GM12892 (cell line): Measurements from ENCODE around the gene GUCA1A.
"Not testable (repeated sequence)": the region's sequence is repeated elsewhere in the genome, so short reads cannot be mapped to it uniquely, and the experiment has no call there.

Source experiments
- DNase-seq: peaks from one replicate; pipeline ENCODE4 v3.0.0; 2011; ENCODE audit not compliant: insufficient read length
- FAIRE-seq: peaks from 2 replicates; lab custom pipeline; 2011; peaks lifted over from hg19 to GRCh38; lab: Jason Lieb, UNC
- POLR2A ChIP-seq: IDR thresholded peaks from 2 replicates; pipeline ENCODE4 v1.6.1; 2011; ENCODE audit warnings: low read depth, low read length, control low read depth
- POLR2AphosphoS5 ChIP-seq: IDR thresholded peaks from 2 replicates; pipeline ENCODE4 v1.6.1; 2011; ENCODE audit warnings: low read depth, low read length, control low read depth
- TAF1 ChIP-seq: IDR thresholded peaks from 2 replicates; pipeline ENCODE4 v1.6.1; 2011; ENCODE audit warnings: low read depth, mild to moderate bottlenecking, control low read depth, low read length, borderline replicate concordance

GUCA1A gene

GRCh38 chr6:42150254-42150653 is 22.9 kb upstream of the GUCA1A start:
- FAIRE-seq (no peak), DNase-seq (no peak)
- no peak for TF ChIP-seq POLR2A
- TF ChIP-seq TAF1: no peak
- no peak for TF ChIP-seq POLR2AphosphoS5

DNA sequence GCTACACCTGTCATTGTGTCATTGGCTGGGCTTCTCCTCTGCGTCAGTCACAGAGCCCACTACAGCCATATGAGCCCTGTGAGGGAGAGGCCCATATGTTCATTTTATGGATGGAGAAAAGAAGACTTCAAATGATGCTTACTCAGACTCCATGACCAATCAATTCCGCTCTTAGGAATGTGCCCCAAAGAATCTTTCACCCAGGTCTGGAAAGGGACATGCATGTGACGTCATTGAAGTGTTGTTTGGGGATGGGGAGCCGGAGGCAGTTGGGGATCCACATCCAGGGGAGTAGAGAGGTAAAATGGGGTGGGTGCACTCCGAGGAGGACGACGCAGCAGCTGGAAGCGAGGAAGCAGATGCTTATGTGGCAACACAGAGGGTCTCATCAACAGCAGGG is 21.1 kb upstream of the GUCA1A start:
- TF ChIP-seq TAF1 (no peak), POLR2A (no peak), POLR2AphosphoS5 (no peak)
- DNase-seq (no peak), FAIRE-seq (no peak)

DNA sequence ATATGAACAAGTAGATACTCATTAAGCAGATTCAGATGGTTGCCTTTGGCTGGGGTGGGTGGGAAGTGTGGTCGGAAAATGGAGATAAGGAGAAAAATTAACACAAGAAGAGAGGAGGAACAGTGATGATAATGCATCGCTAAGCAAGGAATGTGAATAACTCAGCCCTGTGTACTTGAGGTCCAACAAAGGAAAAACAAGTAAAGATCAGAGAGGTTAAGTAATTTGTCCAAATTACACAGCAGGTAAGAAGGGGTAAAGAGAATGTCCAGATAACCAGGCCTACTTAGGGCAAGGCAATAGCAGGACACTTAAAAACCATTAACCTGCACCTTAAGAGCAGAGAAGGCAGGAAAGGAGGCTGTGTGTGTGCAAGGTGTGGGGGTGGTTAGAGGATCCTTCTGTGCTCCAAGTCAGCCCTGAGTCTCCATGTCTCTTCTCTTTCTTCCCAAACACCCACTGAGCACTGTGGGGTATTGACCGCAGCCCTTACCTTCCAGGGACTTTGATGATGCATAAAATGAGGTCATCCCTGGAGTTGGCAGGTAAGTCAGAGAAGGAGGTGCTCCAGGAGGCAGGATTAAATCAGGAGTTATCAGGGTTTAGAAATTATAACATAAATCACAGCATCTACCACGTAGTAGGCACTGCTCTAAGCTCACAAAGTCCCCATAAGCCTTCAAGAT is 20.5 kb upstream of the GUCA1A start:
- not testable (repeated sequence) for DNase-seq, FAIRE-seq

GRCh38 chr6:42153921-42154320 is 19.2 kb upstream of the GUCA1A start:
- FAIRE-seq: no peak
- DNase-seq: no peak
- TF ChIP-seq POLR2AphosphoS5: no peak
- TF ChIP-seq TAF1: no peak
- TF ChIP-seq POLR2A: no peak

- no peak for TF ChIP-seq POLR2AphosphoS5
- no peak for TF ChIP-seq TAF1
- TF ChIP-seq POLR2A: no peak
- DNase-seq: no peak
- FAIRE-seq: no peak
Observed at GRCh38 chr6:42154461-42155209, 18.5 kb upstream of the GUCA1A start.

DNA sequence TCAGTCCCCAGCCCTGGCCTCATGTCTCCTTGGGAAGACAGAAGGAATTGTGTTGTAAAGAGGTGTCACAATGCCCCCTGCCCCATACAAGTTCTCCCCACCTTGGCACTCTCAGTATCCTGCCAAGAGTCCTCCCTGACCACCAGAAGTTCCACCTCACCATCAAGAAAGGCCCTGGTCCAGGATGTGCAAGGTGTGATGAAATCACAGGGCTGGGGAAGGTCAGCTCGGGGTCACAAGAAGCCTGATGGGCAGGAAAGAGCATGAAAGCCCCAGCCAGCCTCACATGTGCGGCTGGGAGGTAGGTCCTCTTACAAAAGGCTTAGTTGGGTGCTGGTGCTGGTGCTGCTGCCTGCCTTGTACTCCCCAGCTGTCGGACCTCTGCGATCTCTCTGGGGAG is 17.9 kb upstream of the GUCA1A start:
- no peak for FAIRE-seq
- no peak for DNase-seq
- no peak for TF ChIP-seq POLR2AphosphoS5
- TF ChIP-seq POLR2A: no peak
- TF ChIP-seq TAF1: no peak

DNA sequence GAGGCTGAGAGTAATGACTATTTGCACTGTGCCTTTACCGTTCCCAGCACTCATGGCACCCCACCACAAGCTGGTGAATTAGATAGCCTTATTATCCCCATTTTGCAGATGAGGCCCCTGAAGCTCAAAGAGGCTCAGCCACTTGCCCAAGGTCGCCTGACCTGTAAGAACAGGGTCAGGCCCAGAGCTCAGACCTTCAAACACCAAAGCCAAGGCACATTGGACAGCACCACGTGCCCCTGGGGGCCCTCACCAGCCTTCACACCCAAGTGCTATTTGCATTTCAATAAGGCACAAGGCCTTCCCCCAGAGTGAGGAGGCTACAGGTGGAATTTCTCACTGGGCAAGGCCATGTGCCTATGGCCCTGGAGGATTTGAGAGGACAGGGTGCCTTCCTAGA is 16.5 kb upstream of the GUCA1A start:
- DNase-seq (no peak), FAIRE-seq (no peak)
- TF ChIP-seq POLR2A (no peak), POLR2AphosphoS5 (no peak), TAF1 (no peak)

DNA sequence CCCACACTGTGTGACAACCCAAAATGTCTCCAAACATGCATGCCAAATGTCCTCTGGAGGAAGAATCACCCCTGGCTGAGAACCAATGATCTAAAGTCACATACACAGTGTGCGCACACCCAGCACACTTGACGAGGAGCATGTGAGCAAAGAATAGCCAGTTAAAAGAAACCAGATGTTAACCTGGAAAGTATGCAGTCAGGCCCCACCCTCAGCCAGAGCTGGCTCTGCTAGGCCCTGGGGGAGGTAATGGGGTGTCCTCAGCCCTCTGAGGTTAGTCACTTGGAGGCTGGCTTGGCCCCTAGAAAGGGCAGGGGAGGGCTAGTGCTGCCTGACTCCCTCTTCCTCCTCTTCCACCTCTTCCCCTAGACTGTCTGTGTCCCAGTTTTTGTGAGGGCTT is 15.2 kb upstream of the GUCA1A start:
- TF ChIP-seq POLR2A: no peak
- TF ChIP-seq TAF1: no peak
- TF ChIP-seq POLR2AphosphoS5: no peak
- DNase-seq: no peak
- FAIRE-seq: no peak

DNA sequence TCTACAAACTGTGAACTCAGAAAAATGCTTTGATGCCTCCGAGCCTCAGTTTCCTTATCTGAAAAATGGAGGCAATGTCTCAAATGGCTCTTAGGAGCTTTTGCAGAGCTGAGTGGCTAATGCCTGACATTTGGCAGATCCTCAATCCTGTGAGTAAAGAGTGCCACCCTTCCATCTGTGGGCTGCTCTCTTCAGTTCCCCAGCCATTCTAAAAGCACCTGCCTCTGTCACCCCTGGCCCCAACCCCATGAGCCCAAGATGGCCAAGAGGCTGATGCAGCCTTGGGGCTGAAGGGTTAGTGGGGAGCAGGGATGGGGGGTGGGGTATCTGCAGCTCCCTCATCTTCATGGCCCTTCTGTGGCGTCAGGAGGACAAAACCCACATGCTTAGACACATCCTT is 14.5 kb upstream of the GUCA1A start:
- TF ChIP-seq POLR2AphosphoS5: no peak
- no peak for TF ChIP-seq TAF1
- no peak for TF ChIP-seq POLR2A
- DNase-seq: no peak
- no peak for FAIRE-seq

GRCh38 chr6:42159431-42160024 is 13.6 kb upstream of the GUCA1A start:
- no peak for FAIRE-seq
- DNase-seq: no peak
- TF ChIP-seq POLR2AphosphoS5 (no peak), POLR2A (no peak), TAF1 (no peak)

GRCh38 chr6:42162384-42162783 is 10.8 kb upstream of the GUCA1A start:
- FAIRE-seq: no peak
- DNase-seq: no peak
- TF ChIP-seq POLR2A (no peak), POLR2AphosphoS5 (no peak), TAF1 (no peak)

DNA sequence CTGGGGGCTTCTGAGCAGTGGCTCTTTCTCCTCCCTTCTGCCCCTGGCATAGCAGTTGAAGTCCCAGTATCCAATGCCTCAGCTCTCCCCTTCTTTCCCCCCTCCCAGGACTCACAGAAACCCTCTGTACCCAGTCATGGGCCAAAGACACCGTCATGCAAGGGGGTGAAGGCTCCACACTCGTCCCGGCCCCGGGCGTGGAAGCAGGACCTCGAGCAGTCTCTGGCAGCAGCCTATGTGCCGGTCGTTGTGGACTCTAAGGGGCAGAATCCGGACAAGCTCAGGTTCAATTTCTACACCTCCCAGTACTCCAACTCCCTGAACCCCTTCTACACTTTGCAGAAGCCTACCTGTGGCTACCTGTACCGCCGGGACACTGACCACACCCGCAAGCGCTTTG is 10.4 kb upstream of the GUCA1A start:
- FAIRE-seq: no peak
- TF ChIP-seq POLR2A: no peak
- TF ChIP-seq TAF1: no peak
- TF ChIP-seq POLR2AphosphoS5: no peak
- DNase-seq: no peak

- DNase-seq: no peak
- no peak for TF ChIP-seq POLR2A
- TF ChIP-seq TAF1: no peak
- TF ChIP-seq POLR2AphosphoS5: no peak
- no peak for FAIRE-seq
Observed at GRCh38 chr6:42163981-42164380, 9.2 kb upstream of the GUCA1A start.
